ENCODE results near the gene ZBTB8B.
A peak's percentile ranks its signal among the peaks of the same experiment; 100 is the strongest.
"Not testable (repeated sequence)": the region's sequence is repeated elsewhere in the genome, so short reads cannot be mapped to it uniquely, and the experiment has no call there.

ZBTB8B gene

DNA sequence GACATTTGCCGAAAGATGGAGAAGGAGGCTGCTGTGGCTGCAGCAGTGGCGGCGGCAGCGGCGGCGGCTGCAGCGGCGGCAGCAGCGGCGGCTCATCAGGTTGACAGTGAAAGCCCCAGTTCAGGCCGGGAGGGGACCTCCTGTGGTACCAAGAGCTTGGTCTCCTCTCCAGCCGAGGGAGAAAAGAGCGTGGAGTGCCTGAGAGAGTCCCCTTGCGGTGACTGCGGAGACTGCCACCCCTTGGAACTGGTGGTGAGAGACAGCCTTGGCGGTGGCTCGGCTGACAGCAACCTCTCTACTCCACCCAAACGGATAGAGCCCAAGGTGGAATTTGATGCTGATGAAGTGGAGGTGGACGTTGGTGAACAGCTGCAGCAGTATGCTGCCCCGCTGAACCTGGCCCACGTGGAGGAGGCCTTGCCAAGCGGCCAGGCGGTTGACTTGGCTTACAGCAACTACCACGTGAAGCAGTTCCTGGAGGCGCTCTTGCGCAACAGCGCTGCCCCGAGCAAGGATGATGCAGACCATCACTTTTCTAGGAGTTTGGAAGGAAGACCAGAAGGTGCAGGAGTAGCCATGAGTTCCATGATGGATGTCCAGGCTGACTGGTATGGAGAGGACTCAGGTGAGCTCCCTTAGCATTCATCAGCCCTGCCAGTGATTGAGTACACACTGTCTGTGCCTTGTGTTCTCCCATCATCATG, 6.3 kb downstream of the ZBTB8B start:
- peak; percentile 23 for DNase-seq

GRCh38 chr1:32471695-32472362, 7.0 kb downstream of the ZBTB8B start:
- no peak for DNase-seq

- not testable (repeated sequence) for DNase-seq
Observed at GRCh38 chr1:32472966-32473365, 8.1 kb downstream of the ZBTB8B start.

DNA sequence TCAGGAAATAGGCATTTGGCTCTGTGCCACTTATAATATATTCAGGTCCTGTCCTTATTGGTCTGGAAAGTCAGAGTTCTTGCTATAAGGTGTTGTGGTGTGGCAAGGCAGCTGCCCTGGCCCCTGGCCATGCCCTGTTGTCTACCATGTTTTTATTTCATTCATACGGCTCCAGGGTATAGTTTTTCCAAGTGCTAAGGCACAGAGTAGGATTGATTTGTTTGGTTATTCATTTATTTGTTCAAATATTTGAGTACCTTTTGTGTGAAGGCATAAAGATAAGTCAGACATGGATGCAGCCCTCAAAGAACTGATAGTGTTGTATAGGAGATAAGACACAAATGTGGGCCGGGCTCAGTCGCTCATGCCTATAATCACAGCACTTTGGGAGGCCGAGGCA, 10.1 kb downstream of the ZBTB8B start:
- DNase-seq, result no peak

DNA sequence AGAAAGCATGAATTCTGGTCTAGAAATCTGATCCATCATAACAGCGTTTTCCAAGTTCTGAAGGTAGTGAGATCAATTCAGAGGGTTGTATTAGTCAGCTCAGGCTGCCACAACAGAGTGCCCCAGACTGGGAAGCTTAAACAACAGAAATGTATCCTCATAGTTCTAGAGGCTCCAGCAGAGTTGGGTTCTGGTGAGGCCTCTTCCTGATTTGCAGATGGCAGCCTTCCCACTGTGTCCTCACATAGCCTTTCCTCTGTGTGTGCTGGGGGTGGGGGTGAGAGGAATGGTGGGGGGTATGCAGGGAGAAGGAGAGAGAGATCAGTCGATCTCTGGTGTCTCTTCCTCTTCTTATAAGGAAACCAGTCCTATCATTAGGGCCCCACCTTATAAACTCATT, 15.1 kb downstream of the ZBTB8B start:
- DNase-seq, result no peak

DNA sequence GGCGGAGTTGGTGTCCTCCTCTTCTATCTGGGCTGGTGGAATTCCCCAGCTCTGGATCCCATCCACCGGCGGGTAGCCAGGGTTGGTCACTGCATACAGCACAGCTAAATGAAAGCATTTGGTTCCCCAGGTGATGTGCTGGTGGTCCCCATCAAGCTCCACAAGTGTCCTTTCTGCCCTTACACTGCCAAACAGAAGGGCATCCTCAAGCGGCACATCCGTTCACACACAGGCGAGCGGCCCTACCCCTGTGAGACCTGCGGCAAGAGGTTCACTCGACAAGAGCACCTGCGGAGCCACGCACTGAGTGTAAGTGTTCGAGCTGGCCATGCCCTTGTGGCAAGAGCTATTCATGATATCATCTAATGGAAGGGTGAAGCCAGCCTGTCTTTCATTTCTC, 15.9 kb downstream of the ZBTB8B start:
- no peak for DNase-seq

GRCh38 chr1:32481788-32482187, 16.9 kb downstream of the ZBTB8B start:
- not testable (repeated sequence) for DNase-seq

- no peak for DNase-seq
Observed at GRCh38 chr1:32485554-32486255, 20.8 kb downstream of the ZBTB8B start.

GRCh38 chr1:32486463-32487113, 21.7 kb downstream of the ZBTB8B start:
- no peak for DNase-seq

DNA sequence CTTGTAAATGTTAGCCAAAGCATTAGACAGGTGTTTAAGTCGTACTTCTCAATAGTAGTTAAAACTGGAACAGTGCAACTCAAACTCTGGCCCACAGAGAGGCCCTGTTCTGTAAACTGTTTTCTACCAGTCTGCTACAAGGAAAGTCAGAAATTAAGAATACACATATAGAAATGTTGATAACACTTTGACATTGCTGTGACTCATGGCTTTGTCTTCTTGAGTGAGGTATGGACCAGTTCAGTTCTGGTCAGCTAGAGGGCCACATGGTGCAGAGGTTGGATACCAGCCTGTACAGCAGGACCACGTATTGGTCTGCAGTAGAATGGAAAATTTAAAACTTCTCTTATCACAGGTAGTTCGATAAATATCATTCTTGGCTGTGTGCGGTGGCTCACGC, 22.3 kb downstream of the ZBTB8B start:
- no peak for DNase-seq

DNA sequence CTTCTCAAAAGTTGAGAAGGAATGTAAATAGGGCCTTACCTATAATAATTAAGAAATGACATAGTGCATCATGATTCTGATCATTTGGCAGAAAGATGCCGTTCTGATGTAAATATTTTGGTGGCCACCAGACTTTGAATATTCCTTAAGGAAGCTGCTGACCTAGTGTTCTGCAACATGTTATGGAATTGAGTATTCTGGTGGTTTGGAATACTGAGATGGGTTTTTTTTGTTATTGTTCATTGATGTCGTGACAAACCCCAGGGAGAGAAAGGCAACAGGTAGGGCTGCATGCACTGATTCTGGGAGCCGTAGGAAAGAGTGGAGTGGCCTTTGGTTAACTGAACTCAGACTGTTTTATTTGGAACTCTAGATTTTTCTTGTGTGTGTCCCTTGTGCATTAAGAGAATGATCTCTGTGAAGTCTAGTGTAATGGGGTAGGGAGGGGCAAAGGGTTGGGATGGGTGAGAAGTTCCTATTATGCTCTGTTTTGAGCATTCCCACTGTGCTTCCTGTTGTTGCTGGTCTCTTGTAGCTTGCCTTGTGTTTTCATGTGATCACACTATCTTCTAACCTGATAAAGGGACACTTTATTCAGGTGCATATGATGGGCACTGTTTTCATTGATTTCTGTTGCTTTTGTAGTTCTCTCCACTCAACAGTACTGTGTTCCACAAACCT, 25.0 kb downstream of the ZBTB8B start:
- DNase-seq, result no peak

DNA sequence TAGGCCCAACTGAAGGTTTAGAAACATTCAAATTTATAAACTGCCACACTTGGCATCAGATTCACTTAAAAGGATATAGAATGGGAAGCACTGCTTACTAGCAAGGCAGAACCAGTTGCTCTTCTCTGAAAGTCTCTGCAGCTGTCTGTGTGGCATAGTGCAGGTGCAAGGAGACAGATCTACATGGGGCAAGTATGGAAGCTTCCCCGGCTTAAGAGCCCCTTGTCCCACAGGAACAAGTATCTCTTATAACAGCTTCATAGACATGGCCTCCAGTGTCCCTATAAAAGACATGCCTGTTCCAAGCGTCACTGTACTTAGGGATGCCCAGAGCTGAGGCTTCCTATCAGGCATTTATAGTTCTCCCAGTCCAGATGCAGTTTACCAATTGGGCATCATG, 26.5 kb downstream of the ZBTB8B start:
- no peak for DNase-seq

GRCh38 chr1:32494196-32494595, 29.3 kb downstream of the ZBTB8B start:
- no peak for DNase-seq

- no peak for DNase-seq
Observed at GRCh38 chr1:32494711-32495337, 30.0 kb downstream of the ZBTB8B start.

DNA sequence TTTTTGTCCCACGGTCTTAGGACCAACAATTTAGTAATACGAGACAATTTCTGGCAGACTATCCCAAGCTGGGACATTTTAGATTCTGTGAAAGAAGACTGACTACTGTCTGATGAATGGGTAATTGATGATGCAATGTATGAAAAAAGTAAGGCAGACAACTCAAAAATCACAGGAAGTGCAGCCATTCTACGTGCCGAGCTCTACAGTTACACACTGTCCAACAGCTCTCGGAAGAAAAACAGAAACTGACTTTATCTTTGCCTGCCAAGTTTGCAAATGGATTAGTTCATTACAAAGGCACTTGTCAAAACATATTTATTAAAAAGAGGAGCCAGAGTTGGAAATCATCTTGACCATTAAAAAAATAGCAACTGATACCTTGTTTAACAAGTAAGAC, 31.3 kb downstream of the ZBTB8B start:
- DNase-seq, result no peak

DNA sequence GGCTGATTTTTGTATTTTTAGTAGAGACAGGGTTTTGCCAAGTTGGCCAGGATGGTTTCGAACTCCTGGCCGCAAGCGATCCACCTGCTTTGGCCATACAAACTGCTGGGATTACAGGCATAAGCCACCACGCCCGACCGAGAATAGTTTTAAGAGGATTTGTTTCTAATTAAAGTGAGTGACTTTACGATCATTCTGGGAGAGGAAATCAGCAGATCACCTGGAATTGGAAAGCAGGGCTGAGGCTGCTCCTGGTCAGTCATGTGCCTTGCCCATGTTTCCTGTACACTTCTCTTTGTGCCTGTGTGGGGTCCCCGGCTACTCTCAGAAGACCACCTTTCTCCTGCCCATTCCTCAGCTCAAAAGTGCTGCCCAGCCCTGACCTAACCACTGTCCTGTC, 33.9 kb downstream of the ZBTB8B start:
- DNase-seq, result no peak

- DNase-seq, result peak; percentile 37
Observed at GRCh38 chr1:32500387-32501209, 35.7 kb downstream of the ZBTB8B start.

DNA sequence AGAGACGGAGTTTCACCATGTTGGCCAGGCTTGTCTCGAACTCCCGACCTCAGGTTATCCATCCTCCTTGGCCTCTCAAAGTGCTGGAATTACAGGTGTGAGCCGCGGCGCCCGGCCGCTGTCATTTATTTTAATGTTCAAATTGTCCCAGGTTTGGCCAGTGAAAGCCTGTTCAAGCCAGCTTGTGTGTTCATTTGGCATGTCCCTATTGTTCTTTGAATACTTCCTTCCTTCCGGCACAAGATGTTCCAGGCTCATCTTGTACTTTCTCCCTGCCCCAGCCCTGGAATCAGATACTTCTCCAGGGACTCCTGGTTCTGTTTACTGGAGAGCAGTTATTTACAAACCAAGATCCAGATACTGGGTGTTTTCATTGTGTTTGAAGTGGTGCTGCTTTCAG, 37.0 kb downstream of the ZBTB8B start:
- no peak for DNase-seq

DNA sequence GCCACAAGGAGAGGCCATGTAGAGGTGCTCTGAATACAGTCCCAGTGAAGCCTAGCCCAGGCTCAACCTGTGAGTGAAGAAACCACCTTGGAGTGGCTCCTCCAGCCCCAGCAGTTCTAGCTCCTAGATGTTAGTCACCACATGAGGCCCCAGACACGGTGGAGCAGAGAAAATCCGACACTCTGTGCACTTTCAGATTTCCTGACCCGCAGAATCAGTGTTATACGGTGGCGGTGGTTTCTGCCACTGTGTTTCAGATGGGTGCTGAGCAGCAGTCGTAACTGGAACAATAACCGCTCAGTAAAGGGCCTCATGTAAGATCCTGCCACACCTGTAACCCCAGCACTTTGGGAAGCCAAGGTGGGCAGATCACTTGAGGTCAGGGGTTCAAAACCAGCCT, 38.3 kb downstream of the ZBTB8B start:
- no peak for DNase-seq

- DNase-seq, result no peak
Observed at GRCh38 chr1:32507021-32507420, 42.1 kb downstream of the ZBTB8B start.

- no peak for DNase-seq
Observed at GRCh38 chr1:32508761-32509160, 43.9 kb downstream of the ZBTB8B start.

- no peak for DNase-seq
Observed at GRCh38 chr1:32509939-32510338, 45.1 kb downstream of the ZBTB8B start.

All from activated CD4-positive, alpha-beta T cell treated with anti-CD3 and anti-CD28 coated beads, Interleukin-2, amount 50 U/mL, for 16 hours (primary cell).